SK-N-SH treated with all-trans-retinoic acid at 6 μM for 48 hours (cell line): ENCODE results near the gene DIPK1B.

ENCODE experiments used
- ATAC-seq: fragments of 200-7000 bp; cut with Tn5 transposase; 3 replicates; pipeline ENCODE4 v1.9.1; 2020; ENCODE audit warnings: mild to moderate bottlenecking, moderate library complexity
- ARNTL ChIP-seq: fragments of 450-650 bp; formaldehyde crosslinking; IDR thresholded peaks from 2 replicates; pipeline ENCODE4 v1.5.0; 2020; ENCODE audit warnings: low read depth, mild to moderate bottlenecking, moderate library complexity, borderline replicate concordance
- BACH2 ChIP-seq: fragments of 250-450 bp; sonication (Bioruptor Pico); IDR thresholded peaks from 2 replicates; pipeline ENCODE4 v1.9.0; 2021; ENCODE audit warnings: mild to moderate bottlenecking, borderline replicate concordance
- CSDC2 ChIP-seq: fragments of 250-450 bp; sonication (Bioruptor Pico); IDR thresholded peaks from 2 replicates; pipeline ENCODE4 v1.5.0; 2020; ENCODE audit warnings: mild to moderate bottlenecking, moderate library complexity
- ESRRG ChIP-seq: fragments of 250-450 bp; sonication (Bioruptor Pico); IDR thresholded peaks from 2 replicates; pipeline ENCODE4 v1.6.1; 2021; ENCODE audit warnings: mild to moderate bottlenecking
- GLIS3 ChIP-seq: fragments of 250-450 bp; sonication (Bioruptor Pico); IDR thresholded peaks from 2 replicates; pipeline ENCODE4 v1.5.0; 2020; ENCODE audit warnings: mild to moderate bottlenecking, moderate library complexity
- ISL1 ChIP-seq: fragments of 250-450 bp; sonication (Bioruptor Pico); IDR thresholded peaks from 2 replicates; pipeline ENCODE4 v2.1.2; 2022; ENCODE audit warnings: mild to moderate bottlenecking, moderate library complexity
- OSR1 ChIP-seq: fragments of 250-450 bp; sonication (Bioruptor Pico); IDR thresholded peaks from 2 replicates; pipeline ENCODE4 v1.8.0; 2022; ENCODE audit warnings: moderate library complexity, mild to moderate bottlenecking, inconsistent platforms
- PPARA ChIP-seq: fragments of 250-450 bp; sonication (Bioruptor Pico); IDR thresholded peaks from 2 replicates; pipeline ENCODE4 v1.5.0; 2020; ENCODE audit warnings: mild to moderate bottlenecking, borderline replicate concordance
- RARB ChIP-seq: fragments of 250-450 bp; sonication (Bioruptor Pico); IDR thresholded peaks from 2 replicates; pipeline ENCODE4 v1.8.0; 2021; ENCODE audit warnings: mild to moderate bottlenecking, moderate library complexity
- SNAI2 ChIP-seq: fragments of 250-450 bp; sonication (Bioruptor Pico); IDR thresholded peaks from 2 replicates; pipeline ENCODE4 v1.5.0; 2020; ENCODE audit warnings: mild to moderate bottlenecking, moderate library complexity
- TCF4 ChIP-seq: fragments of 250-450 bp; sonication (Bioruptor Pico); IDR thresholded peaks from 2 replicates; pipeline ENCODE4 v1.8.0; 2021; ENCODE audit warnings: mild to moderate bottlenecking, moderate library complexity, borderline replicate concordance
- TOX ChIP-seq: fragments of 250-450 bp; sonication (Bioruptor Pico); IDR thresholded peaks from 2 replicates; pipeline ENCODE4 v1.8.0; 2021; ENCODE audit warnings: mild to moderate bottlenecking, moderate library complexity, borderline replicate concordance
- ZC3H10 ChIP-seq: fragments of 250-450 bp; sonication (Bioruptor Pico); IDR thresholded peaks from 2 replicates; pipeline ENCODE4 v1.5.1; 2021; ENCODE audit warnings: mild to moderate bottlenecking, moderate library complexity
- ZFP30 ChIP-seq: fragments of 450-650 bp; formaldehyde crosslinking; IDR thresholded peaks from 2 replicates; pipeline ENCODE4 v1.5.0; 2022; ENCODE audit warnings: mild to moderate bottlenecking, moderate library complexity
- ZNF565 ChIP-seq: fragments of 450-650 bp; formaldehyde crosslinking; conservative IDR thresholded peaks from 2 replicates; pipeline ENCODE4 v1.5.0; 2020; ENCODE audit warnings: low read depth, mild to moderate bottlenecking, moderate library complexity
- ZNF8 ChIP-seq: fragments of 450-650 bp; formaldehyde crosslinking; IDR thresholded peaks from 2 replicates; pipeline ENCODE4 v1.5.0; 2020; ENCODE audit warnings: mild to moderate bottlenecking, moderate library complexity
- TF ChIP-seq, protein P1 (sequence below): fragments of 250-450 bp; sonication (Bioruptor Pico); IDR thresholded peaks from 2 replicates; pipeline ENCODE4 v1.5.1; 2021; ENCODE audit warnings: mild to moderate bottlenecking, moderate library complexity
- TF ChIP-seq, protein P2 (sequence below): fragments of 250-450 bp; sonication (Bioruptor Pico); IDR thresholded peaks from 2 replicates; pipeline ENCODE4 v1.8.0; 2021; ENCODE audit warnings: low read depth, mild to moderate bottlenecking, moderate library complexity, borderline replicate concordance
- TF ChIP-seq, protein P3 (sequence below): fragments of 250-450 bp; sonication (Bioruptor Pico); IDR thresholded peaks from 2 replicates; pipeline ENCODE4 v1.5.1; 2020; ENCODE audit warnings: low read depth, mild to moderate bottlenecking, moderate library complexity
- TF ChIP-seq, protein P4 (sequence below): fragments of 250-450 bp; sonication (Bioruptor Pico); IDR thresholded peaks from 2 replicates; pipeline ENCODE4 v1.5.0; 2020; ENCODE audit warnings: mild to moderate bottlenecking, moderate library complexity

The DIPK1B gene

DNA sequence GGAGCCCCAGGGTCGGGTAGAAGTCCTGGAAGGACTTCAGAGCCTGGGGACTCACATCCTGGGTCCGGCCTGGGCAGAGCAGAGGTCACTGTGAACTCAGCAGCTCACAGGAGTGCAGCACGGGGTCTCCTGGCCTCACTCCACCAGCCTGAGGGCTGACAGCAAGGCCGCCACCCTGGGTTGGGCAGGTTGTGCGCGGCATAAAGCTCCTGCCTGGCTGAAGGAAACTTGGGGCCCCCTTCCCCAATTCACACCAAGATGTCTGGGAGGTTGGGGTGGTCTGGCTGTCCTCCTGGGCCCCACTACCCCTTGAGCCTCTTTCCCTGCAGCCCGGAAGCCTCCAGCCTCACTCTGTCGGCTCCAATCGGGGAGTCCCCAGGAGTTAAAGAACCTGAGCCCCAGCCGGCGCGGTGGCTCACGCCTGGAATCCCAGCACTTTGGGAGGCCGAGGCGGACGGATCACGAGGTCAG lies 49.9 kb downstream of the DIPK1B start (continued):
- TF ChIP-seq, protein P1, sequence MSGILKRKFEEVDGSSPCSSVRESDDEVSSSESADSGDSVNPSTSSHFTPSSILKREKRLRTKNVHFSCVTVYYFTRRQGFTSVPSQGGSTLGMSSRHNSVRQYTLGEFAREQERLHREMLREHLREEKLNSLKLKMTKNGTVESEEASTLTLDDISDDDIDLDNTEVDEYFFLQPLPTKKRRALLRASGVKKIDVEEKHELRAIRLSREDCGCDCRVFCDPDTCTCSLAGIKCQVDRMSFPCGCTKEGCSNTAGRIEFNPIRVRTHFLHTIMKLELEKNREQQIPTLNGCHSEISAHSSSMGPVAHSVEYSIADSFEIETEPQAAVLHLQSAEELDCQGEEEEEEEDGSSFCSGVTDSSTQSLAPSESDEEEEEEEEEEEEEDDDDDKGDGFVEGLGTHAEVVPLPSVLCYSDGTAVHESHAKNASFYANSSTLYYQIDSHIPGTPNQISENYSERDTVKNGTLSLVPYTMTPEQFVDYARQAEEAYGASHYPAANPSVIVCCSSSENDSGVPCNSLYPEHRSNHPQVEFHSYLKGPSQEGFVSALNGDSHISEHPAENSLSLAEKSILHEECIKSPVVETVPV, result no peak
- TF ChIP-seq ESRRG (CRISPR knock-in tag) (no peak), ZC3H10 (no peak), RARB (CRISPR knock-in tag) (no peak), SNAI2 (CRISPR knock-in tag) (no peak), TCF4 (no peak)
- TF ChIP-seq, protein P2, sequence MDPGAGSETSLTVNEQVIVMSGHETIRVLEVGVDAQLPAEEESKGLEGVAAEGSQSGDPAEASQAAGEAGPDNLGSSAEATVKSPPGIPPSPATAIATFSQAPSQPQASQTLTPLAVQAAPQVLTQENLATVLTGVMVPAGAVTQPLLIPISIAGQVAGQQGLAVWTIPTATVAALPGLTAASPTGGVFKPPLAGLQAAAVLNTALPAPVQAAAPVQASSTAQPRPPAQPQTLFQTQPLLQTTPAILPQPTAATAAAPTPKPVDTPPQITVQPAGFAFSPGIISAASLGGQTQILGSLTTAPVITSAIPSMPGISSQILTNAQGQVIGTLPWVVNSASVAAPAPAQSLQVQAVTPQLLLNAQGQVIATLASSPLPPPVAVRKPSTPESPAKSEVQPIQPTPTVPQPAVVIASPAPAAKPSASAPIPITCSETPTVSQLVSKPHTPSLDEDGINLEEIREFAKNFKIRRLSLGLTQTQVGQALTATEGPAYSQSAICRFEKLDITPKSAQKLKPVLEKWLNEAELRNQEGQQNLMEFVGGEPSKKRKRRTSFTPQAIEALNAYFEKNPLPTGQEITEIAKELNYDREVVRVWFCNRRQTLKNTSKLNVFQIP, result no peak

DNA sequence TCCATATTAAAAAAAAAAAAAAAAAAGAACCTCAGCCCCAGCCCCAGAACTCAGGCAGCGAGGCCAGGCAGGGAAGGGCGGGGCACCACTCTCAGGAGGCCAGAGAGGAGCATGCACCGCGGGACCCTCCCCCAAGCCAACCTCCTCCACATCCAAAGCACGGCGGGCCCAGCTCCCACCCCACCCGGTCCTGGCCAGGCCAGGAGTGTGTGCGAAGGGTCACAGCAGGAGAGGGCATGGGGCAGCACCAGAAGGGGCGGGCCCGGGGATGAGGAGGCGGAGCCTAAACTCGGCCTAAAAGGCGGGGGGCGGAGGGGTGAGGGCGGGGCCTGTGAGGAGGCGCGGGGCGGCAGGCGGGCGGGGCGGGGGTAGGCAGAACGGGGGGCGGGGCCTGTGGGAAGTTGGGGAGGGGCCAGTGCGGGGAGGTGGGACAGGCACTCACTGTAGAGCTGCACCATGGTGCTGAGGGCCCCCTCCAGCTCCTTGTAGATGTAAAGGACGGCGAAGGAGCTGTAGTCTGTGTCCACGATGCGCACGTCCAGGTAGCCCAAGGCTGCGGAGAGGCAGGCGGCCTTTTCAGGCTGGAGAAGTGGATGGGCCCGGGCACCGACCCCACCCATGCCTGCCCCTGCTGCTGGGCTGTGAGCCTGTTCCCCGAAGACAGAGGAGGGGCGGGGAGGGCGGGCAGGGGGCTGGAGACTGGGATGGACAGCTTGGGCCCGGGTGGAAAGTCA lies 50.7 kb downstream of the DIPK1B start:
- peak; percentile 34 for ATAC-seq
- TF ChIP-seq, protein P1, result no peak
- TF ChIP-seq ISL1 (CRISPR knock-in tag) (no peak), TCF4 (no peak), OSR1 (CRISPR knock-in tag) (no peak), ESRRG (CRISPR knock-in tag) (no peak), RARB (CRISPR knock-in tag) (no peak), BACH2 (no peak), ZFP30 (CRISPR knock-in tag) (no peak), GLIS3 (CRISPR knock-in tag) (no peak), PPARA (CRISPR knock-in tag) (no peak), SNAI2 (CRISPR knock-in tag) (no peak), CSDC2 (no peak)
- TF ChIP-seq, protein P3, sequence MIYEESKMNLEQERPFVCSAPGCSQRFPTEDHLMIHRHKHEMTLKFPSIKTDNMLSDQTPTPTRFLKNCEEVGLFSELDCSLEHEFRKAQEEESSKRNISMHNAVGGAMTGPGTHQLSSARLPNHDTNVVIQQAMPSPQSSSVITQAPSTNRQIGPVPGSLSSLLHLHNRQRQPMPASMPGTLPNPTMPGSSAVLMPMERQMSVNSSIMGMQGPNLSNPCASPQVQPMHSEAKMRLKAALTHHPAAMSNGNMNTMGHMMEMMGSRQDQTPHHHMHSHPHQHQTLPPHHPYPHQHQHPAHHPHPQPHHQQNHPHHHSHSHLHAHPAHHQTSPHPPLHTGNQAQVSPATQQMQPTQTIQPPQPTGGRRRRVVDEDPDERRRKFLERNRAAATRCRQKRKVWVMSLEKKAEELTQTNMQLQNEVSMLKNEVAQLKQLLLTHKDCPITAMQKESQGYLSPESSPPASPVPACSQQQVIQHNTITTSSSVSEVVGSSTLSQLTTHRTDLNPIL (CRISPR knock-in tag), result no peak
- TF ChIP-seq, protein P2, result no peak
- TF ChIP-seq, protein P4, sequence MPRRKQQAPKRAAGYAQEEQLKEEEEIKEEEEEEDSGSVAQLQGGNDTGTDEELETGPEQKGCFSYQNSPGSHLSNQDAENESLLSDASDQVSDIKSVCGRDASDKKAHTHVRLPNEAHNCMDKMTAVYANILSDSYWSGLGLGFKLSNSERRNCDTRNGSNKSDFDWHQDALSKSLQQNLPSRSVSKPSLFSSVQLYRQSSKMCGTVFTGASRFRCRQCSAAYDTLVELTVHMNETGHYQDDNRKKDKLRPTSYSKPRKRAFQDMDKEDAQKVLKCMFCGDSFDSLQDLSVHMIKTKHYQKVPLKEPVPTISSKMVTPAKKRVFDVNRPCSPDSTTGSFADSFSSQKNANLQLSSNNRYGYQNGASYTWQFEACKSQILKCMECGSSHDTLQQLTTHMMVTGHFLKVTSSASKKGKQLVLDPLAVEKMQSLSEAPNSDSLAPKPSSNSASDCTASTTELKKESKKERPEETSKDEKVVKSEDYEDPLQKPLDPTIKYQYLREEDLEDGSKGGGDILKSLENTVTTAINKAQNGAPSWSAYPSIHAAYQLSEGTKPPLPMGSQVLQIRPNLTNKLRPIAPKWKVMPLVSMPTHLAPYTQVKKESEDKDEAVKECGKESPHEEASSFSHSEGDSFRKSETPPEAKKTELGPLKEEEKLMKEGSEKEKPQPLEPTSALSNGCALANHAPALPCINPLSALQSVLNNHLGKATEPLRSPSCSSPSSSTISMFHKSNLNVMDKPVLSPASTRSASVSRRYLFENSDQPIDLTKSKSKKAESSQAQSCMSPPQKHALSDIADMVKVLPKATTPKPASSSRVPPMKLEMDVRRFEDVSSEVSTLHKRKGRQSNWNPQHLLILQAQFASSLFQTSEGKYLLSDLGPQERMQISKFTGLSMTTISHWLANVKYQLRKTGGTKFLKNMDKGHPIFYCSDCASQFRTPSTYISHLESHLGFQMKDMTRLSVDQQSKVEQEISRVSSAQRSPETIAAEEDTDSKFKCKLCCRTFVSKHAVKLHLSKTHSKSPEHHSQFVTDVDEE (CRISPR knock-in tag), result no peak

DNA sequence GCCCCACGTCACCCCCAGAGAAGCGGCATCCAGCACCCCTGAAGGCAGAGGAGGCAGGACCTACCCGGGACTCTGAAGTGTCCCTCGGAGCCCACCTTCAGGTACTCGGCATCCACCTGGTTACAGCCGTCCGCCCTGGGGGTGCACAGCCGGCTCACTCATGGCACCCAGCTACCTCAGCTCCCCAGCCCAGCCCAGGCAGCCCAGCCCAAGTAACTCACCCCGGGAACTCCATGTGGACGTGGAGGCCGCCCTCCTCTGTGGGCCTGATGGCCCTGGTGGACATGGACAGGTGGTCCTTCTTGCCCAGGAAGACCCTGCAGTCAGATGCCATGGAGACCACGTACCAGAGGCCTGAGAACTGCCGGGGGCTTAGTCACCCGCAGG lies 51.3 kb downstream of the DIPK1B start:
- ATAC-seq, result no peak
- TF ChIP-seq, protein P3 (CRISPR knock-in tag), result no peak
- TF ChIP-seq TOX (CRISPR knock-in tag) (no peak), ZFP30 (CRISPR knock-in tag) (no peak), ARNTL (CRISPR knock-in tag) (no peak), ISL1 (CRISPR knock-in tag) (no peak), GLIS3 (CRISPR knock-in tag) (no peak), ZNF565 (CRISPR knock-in tag) (no peak), SNAI2 (CRISPR knock-in tag) (no peak), OSR1 (CRISPR knock-in tag) (no peak), BACH2 (no peak), RARB (CRISPR knock-in tag) (no peak), ESRRG (CRISPR knock-in tag) (no peak), ZNF8 (CRISPR knock-in tag) (no peak), PPARA (CRISPR knock-in tag) (no peak), TCF4 (no peak), CSDC2 (no peak)
- TF ChIP-seq, protein P1, result no peak
- TF ChIP-seq, protein P2, result no peak
